H1 (cell line): ENCODE results near the gene FGF11. TPM values are rescaled to one million over a fixed set of nuclear protein-coding genes. Genes with fewer than 3 reads are reported as not detected.

ENCODE experiments used
- CTCF ChIA-PET: fragments of 300-600 bp; sonication (Branson Sonifier 250); formaldehyde crosslinking; loops from one replicate; lab custom pipeline; 2021; ENCODE audit not compliant: partially characterized antibody; lab: Charles Lee
- POLR2A ChIA-PET: fragments of 300-600 bp; sonication (Branson Sonifier 250); formaldehyde crosslinking; loops from one replicate; lab custom pipeline; 2021; ENCODE audit warnings: inconsistent platforms; ENCODE audit not compliant: partially characterized antibody; lab: Charles Lee
- DNase-seq, 2 experiments: peaks; one replicate each; pipeline versions ENCODE4 v3.0.0 to v3.0.0-alpha.2; 2010 to 2022; ENCODE audit warnings: low spot score in 2 of 2, low read depth in 1 of 2, mixed read lengths in 1 of 2
- FAIRE-seq: peaks from 2 replicates; lab custom pipeline; 2011; peaks lifted over from hg19 to GRCh38; lab: Jason Lieb, UNC
- H2AFZ ChIP-seq: 2 replicates; pipeline ENCODE4 v1.8.1; 2012; ENCODE audit warnings: low read length, inconsistent platforms
- H2AK5ac ChIP-seq: 2 replicates; pipeline ENCODE4 v1.6.1; 2013; ENCODE audit warnings: low read depth, low read length
- H2BK120ac ChIP-seq: replicated peaks from 2 replicates; pipeline ENCODE3; 2013; ENCODE audit warnings: low read depth, low read length, inconsistent platforms
- H2BK12ac ChIP-seq: 2 replicates; pipeline ENCODE4 v1.6.1; 2013; ENCODE audit warnings: low read depth, low read length
- H2BK15ac ChIP-seq: 2 replicates; pipeline ENCODE4 v1.6.1; 2013; ENCODE audit warnings: low read length
- H2BK20ac ChIP-seq: 2 replicates; pipeline ENCODE4 v1.6.1; 2013; ENCODE audit warnings: low read length
- H2BK5ac ChIP-seq: 2 replicates; pipeline ENCODE4 v1.6.1; 2013; ENCODE audit warnings: low read depth, low read length
- H3K14ac ChIP-seq: 2 replicates; pipeline ENCODE4 v1.6.1; 2013; ENCODE audit warnings: inconsistent platforms; ENCODE audit not compliant: insufficient read length
- H3K18ac ChIP-seq: 2 replicates; pipeline ENCODE4 v1.6.1; 2013; ENCODE audit warnings: low read length; ENCODE audit errors: extremely low read depth
- H3K23ac ChIP-seq: 2 replicates; pipeline ENCODE4 v1.6.1; 2013; ENCODE audit warnings: inconsistent platforms; ENCODE audit not compliant: insufficient read length
- H3K23me2 ChIP-seq: 2 replicates; pipeline ENCODE4 v1.6.1; 2013; ENCODE audit warnings: low read depth, low read length
- H3K27ac ChIP-seq: 2 replicates; pipeline ENCODE4 v1.6.1; 2011; ENCODE audit warnings: low read depth, low read length, inconsistent platforms
- H3K27me3 ChIP-seq, 4 experiments: replicated peaks in 1 of 4; 1 replicate in 1 of 4; 2 replicates in 3 of 4; pipeline versions ENCODE4 v1.6.1 to v1.8.1; 2011 to 2013; ENCODE audit warnings: low read length in 3 of 4, mild to moderate bottlenecking in 3 of 4, inconsistent platforms in 2 of 4, mixed read lengths in 2 of 4, moderate library complexity in 1 of 4; ENCODE audit not compliant: control insufficient read depth in 3 of 4, insufficient read depth in 3 of 4; ENCODE audit errors: extremely low read depth in 1 of 4
- H3K36me3 ChIP-seq, 4 experiments: 2 replicates each; pipeline versions ENCODE4 v1.6.1 to v1.8.1; 2011 to 2013; ENCODE audit warnings: mild to moderate bottlenecking in 4 of 4, low read length in 3 of 4, moderate library complexity in 2 of 4, control low read depth in 1 of 4, inconsistent platforms in 1 of 4; ENCODE audit not compliant: insufficient read depth in 4 of 4, control insufficient read depth in 2 of 4
- H3K4ac ChIP-seq: replicated peaks from 2 replicates; pipeline ENCODE3; 2013; ENCODE audit warnings: low read length, low read depth, mixed read lengths, inconsistent platforms; ENCODE audit not compliant: insufficient read length
- H3K4me1 ChIP-seq, 4 experiments: replicated peaks in 1 of 4; 1 replicate in 1 of 4; 2 replicates in 3 of 4; pipeline versions ENCODE4 v1.6.1 to v1.8.1; 2011 to 2013; ENCODE audit warnings: low read length in 3 of 4, inconsistent platforms in 2 of 4, mixed read lengths in 1 of 4; ENCODE audit not compliant: insufficient read depth in 4 of 4, control insufficient read depth in 3 of 4
- H3K4me2 ChIP-seq, 2 experiments: 2 replicates each; pipeline versions ENCODE4 v1.6.1 to v1.8.1; 2011 to 2013; ENCODE audit warnings: low read depth in 2 of 2, low read length in 2 of 2, control low read depth in 1 of 2, inconsistent platforms in 1 of 2, mild to moderate bottlenecking in 1 of 2; ENCODE audit not compliant: insufficient read depth in 1 of 2
- H3K4me3 ChIP-seq, 4 experiments: fragments of 200-600, 300-600 bp in 1 of 4; sonication (generic), shearing (Covaris generic), sonication (Bioruptor Twin) in 1 of 4; 2 replicates each; pipeline versions ENCODE4 v1.5.1 to v1.8.1; 2011 to 2016; ENCODE audit warnings: low read length in 4 of 4, low read depth in 3 of 4, control low read depth in 2 of 4, inconsistent platforms in 2 of 4, mild to moderate bottlenecking in 2 of 4, mixed read lengths in 1 of 4, moderate library complexity in 1 of 4; ENCODE audit not compliant: insufficient read depth in 2 of 4; ENCODE audit errors: extremely low read depth in 1 of 4
- H3K56ac ChIP-seq: replicated peaks from 2 replicates; pipeline ENCODE3; 2013; ENCODE audit warnings: low read depth, mild to moderate bottlenecking, mixed read lengths, low read length, inconsistent platforms; ENCODE audit not compliant: insufficient read length
- H3K79me1 ChIP-seq: 2 replicates; pipeline ENCODE4 v1.6.1; 2013; ENCODE audit warnings: low read depth, low read length, control low read depth
- H3K79me2 ChIP-seq, 2 experiments: 2 replicates each; pipeline versions ENCODE4 v1.6.1 to v1.8.1; 2012 to 2013; ENCODE audit warnings: low read length in 2 of 2, mild to moderate bottlenecking in 2 of 2, inconsistent platforms in 1 of 2; ENCODE audit not compliant: insufficient read depth in 2 of 2, control insufficient read depth in 1 of 2
- H3K9ac ChIP-seq, 4 experiments: replicated peaks in 1 of 4; 1 replicate in 1 of 4; 2 replicates in 3 of 4; pipeline versions ENCODE4 v1.6.1 to v1.8.1; 2011 to 2013; ENCODE audit warnings: low read depth in 3 of 4, low read length in 3 of 4, control low read depth in 2 of 4, mild to moderate bottlenecking in 2 of 4, moderate library complexity in 2 of 4, inconsistent platforms in 1 of 4; ENCODE audit errors: extremely low read depth in 1 of 4
- H3K9me3 ChIP-seq, 2 experiments: 2 replicates each; pipeline versions ENCODE4 v1.6.1 to v1.8.1; 2012 to 2013; ENCODE audit warnings: mild to moderate bottlenecking in 2 of 2, moderate library complexity in 2 of 2, control low read depth in 1 of 2, inconsistent platforms in 1 of 2, low read depth in 1 of 2, low read length in 1 of 2, mixed read lengths in 1 of 2; ENCODE audit not compliant: insufficient read depth in 2 of 2
- H4K20me1 ChIP-seq, 2 experiments: replicated peaks in 1 of 2; 2 replicates each; pipeline versions ENCODE3 to v1.8.1; 2011 to 2013; ENCODE audit warnings: inconsistent platforms in 2 of 2, low read length in 2 of 2, mild to moderate bottlenecking in 1 of 2; ENCODE audit not compliant: insufficient read depth in 2 of 2, control insufficient read depth in 1 of 2
- H4K5ac ChIP-seq: 2 replicates; pipeline ENCODE4 v1.6.1; 2013; ENCODE audit warnings: low read length, low read depth, mixed read lengths, inconsistent platforms; ENCODE audit not compliant: insufficient read length
- H4K8ac ChIP-seq: 2 replicates; pipeline ENCODE4 v1.8.0; 2013; ENCODE audit warnings: mild to moderate bottlenecking, moderate library complexity, low read length, inconsistent platforms; ENCODE audit not compliant: insufficient read depth; ENCODE audit errors: extremely low read depth
- H4K91ac ChIP-seq: replicated peaks from 2 replicates; pipeline ENCODE3; 2013; ENCODE audit warnings: low read length, mixed read lengths, inconsistent platforms; ENCODE audit not compliant: insufficient read length
- ATF3 ChIP-seq: IDR thresholded peaks from 2 replicates; pipeline ENCODE4 v1.6.1; 2011; ENCODE audit warnings: low read depth, mild to moderate bottlenecking, low read length; ENCODE audit not compliant: insufficient read depth
- BACH1 ChIP-seq: IDR thresholded peaks from 2 replicates; pipeline ENCODE4 v1.6.1; 2012; ENCODE audit warnings: low read length, improper control_type of control experiment
- BRCA1 ChIP-seq: IDR thresholded peaks from 2 replicates; pipeline ENCODE4 v1.6.1; 2012; ENCODE audit warnings: low read depth, low read length, improper control_type of control experiment
- CHD1 ChIP-seq: IDR thresholded peaks from 2 replicates; pipeline ENCODE4 v1.6.1; 2012; ENCODE audit warnings: low read depth, low read length, improper control_type of control experiment
- GABPA ChIP-seq: IDR thresholded peaks from 2 replicates; pipeline ENCODE4 v1.6.1; 2011; ENCODE audit warnings: mild to moderate bottlenecking, low read length, moderate library complexity, borderline replicate concordance; ENCODE audit not compliant: insufficient read depth
- MAFK ChIP-seq: IDR thresholded peaks from 2 replicates; pipeline ENCODE4 v1.6.1; 2012; ENCODE audit warnings: low read depth, mild to moderate bottlenecking, improper control_type of control experiment, low read length
- MAX ChIP-seq: IDR thresholded peaks from 2 replicates; pipeline ENCODE4 v1.6.1; 2012; ENCODE audit warnings: inconsistent platforms
- NRF1 ChIP-seq: IDR thresholded peaks from 2 replicates; pipeline ENCODE4 v1.6.1; 2011; ENCODE audit warnings: mild to moderate bottlenecking, low read depth, low read length, improper control_type of control experiment
- SP1 ChIP-seq: IDR thresholded peaks from 2 replicates; pipeline ENCODE4 v1.6.1; 2011; ENCODE audit warnings: low read depth, low read length
- SRF ChIP-seq: IDR thresholded peaks from 2 replicates; pipeline ENCODE4 v1.6.1; 2011; ENCODE audit warnings: mild to moderate bottlenecking, low read depth, low read length, moderate library complexity
- TAF1 ChIP-seq: IDR thresholded peaks from 2 replicates; pipeline ENCODE4 v1.6.1; 2011; ENCODE audit warnings: mild to moderate bottlenecking, low read depth, low read length
- WGBS, 2 experiments: shearing (Covaris generic) in 1 of 2; methylation state at CpG; one replicate each; pipeline versions ENCODE4 v1.1.6 to v1.1.7; 2013 to 2015; ENCODE audit warnings: low lambda C conversion rate in 2 of 2, mixed read lengths in 2 of 2, inconsistent platforms in 1 of 2, low coverage in 1 of 2, missing lambda C conversion rate in 1 of 2; ENCODE audit not compliant: insufficient replicate concordance in 2 of 2, insufficient coverage in 1 of 2, insufficient read length in 1 of 2; ENCODE audit errors: extremely low coverage in 1 of 2, missing lambda C conversion rate in 1 of 2; 5-methylcytosine and 5-hydroxymethylcytosine counted together
- polyA plus RNA-seq, 7 experiments: library from polyadenylated mRNA; depleted of rRNA in 3 of 7; stranded (reverse) in 5 of 7; unstranded in 2 of 7; fragments of >200 nt in 5 of 7; fragments of 200-250 nt in 2 of 7; gene quantifications; 1 replicate in 5 of 7; 2 replicates in 1 of 7; 4 replicates in 1 of 7; pipeline versions ENCODE4 v1.2.1 to v1.2.3, GENCODE V29; 2011 to 2013; ENCODE audit warnings: missing spikeins in 2 of 7, mixed read lengths in 2 of 7
- total RNA-seq: library from RNA; stranded (reverse); fragmentation: NEBNext Ultra II Directional; extraction: Animal tissue kit (Norgen Biotek cat#: 25700); gene quantifications from 2 replicates; pipeline ENCODE4 v1.2.1, GENCODE V29; 2021

The FGF11 gene
- total and polyA plus RNA-seq, 2 of the 8 experiments (the other 6 are each of a cell fraction or from before 2014, with no cell fraction given) = 11.8 to 26.1 TPM

- Histone ChIP-seq H2BK12ac (no peak overlapping the region), H4K20me1 (peaks cover 2 to 20% of the 10 kb centered on the region in 2 experiments), H4K91ac (no peak overlapping the region), H3K4ac (no peak overlapping the region), H2BK120ac (no peak overlapping the region), H2BK15ac (no peak overlapping the region), H3K79me1 (peaks cover 4% of the 10 kb centered on the region; the same call in 1 of the 2 replicates), H2AFZ (no peak overlapping the region), H3K9me3 (no peaks in the 10 kb centered on the region), H2BK5ac (no peak overlapping the region), H3K4me1 (peaks cover 0 to 17% (median 11%) of the 10 kb centered on the region in 4 experiments; a peak in 5 of 7 replicates), H4K8ac (no peak overlapping the region), H3K4me3 (no peak overlapping the region), H3K27me3 (no peaks in the 10 kb centered on the region; a peak in 1 of 7 replicates), H3K18ac (no peak overlapping the region), H3K9ac (no peak overlapping the region), H3K14ac (no peak overlapping the region), H3K56ac (no peak overlapping the region), H3K23me2 (peaks cover 8% of the 10 kb centered on the region; the same call in 1 of the 2 replicates), H3K27ac (no peak overlapping the region), H3K79me2 (peaks cover 0 to 5% of the 10 kb centered on the region in 2 experiments; a peak in 1 of 4 replicates), H3K36me3 (peaks cover 2 to 35% (median 22%) of the 10 kb centered on the region in 4 experiments; a peak in 6 of 8 replicates), H2AK5ac (no peak overlapping the region), H4K5ac (no peak overlapping the region), H2BK20ac (no peak overlapping the region)
- FAIRE-seq = no peak
- POLR2A ChIA-PET = interaction anchor here (0.9 to 1.6 kb wide), 7 partner anchors 8 to 75 kb away, joined by 3 to 4 read pairs (median 3); partner anchors contain the start of gene ACAP1
- DNase-seq = no peak
- CTCF ChIA-PET = interaction anchor here (1.0 to 1.6 kb wide), 4 partner anchors 11 to 75 kb away, joined by 3 to 4 read pairs (median 4); no protein-coding TSS in a partner anchor
- WGBS, 2 experiments = 91% methylated on average over 24 of the region's 25 CpGs; no CpG with 5 or more reads in 1 of the 2 experiments
- TF ChIP-seq BRCA1 = no peak
- no peak for TF ChIP-seq MAFK
- no peak for TF ChIP-seq GABPA
- TF ChIP-seq NRF1 = no peak
- no peak for TF ChIP-seq ATF3
- no peak for TF ChIP-seq SP1
- no peak for TF ChIP-seq SRF
- no peak for TF ChIP-seq BACH1
- TF ChIP-seq CHD1 = no peak
- no peak for TF ChIP-seq TAF1
- TF ChIP-seq MAX = no peak
- TF ChIP-seq, all 59 proteins: peak for 0
- H3K4me2 ChIP-seq = no peak overlapping the region
- no peak overlapping the region for H3K23ac ChIP-seq
Measured at GRCh38 chr17:7410634-7411426, 28.5 kb upstream of the FGF11 start.
